NB4 (cell line): ENCODE measurements around the gene CMIP.
A peak's percentile ranks its signal among the peaks of the same experiment; 100 is the strongest.

Experiments
- DNase-seq: peaks from one replicate; pipeline ENCODE4 v3.0.0; 2010; ENCODE audit warnings: low read depth
- H3K4me3 ChIP-seq: one replicate; pipeline ENCODE4 v1.5.1; 2011; ENCODE audit warnings: mild to moderate bottlenecking, low read depth, low read length, moderate library complexity
- CTCF ChIP-seq: IDR thresholded peaks from one replicate; pipeline ENCODE4 v1.5.1; 2012; ENCODE audit warnings: low read depth, low read length
- MYC ChIP-seq: IDR thresholded peaks from 2 replicates; pipeline ENCODE4 v1.6.1; 2011; ENCODE audit warnings: low read depth, low read length
- POLR2A ChIP-seq: IDR thresholded peaks from 2 replicates; pipeline ENCODE4 v1.6.1; 2011; ENCODE audit warnings: mild to moderate bottlenecking; ENCODE audit not compliant: insufficient read length; ENCODE audit errors: extremely low read depth
- TF ChIP-seq, protein P1 (sequence below): IDR thresholded peaks from 2 replicates; pipeline ENCODE4 v1.6.1; 2011; ENCODE audit warnings: low read depth, low read length

The CMIP gene

GRCh38 chr16:81614171-81614570, 169.6 kb downstream of the CMIP start:
- TF ChIP-seq MYC (no peak), CTCF (no peak), POLR2A (no peak)
- TF ChIP-seq, protein P1, sequence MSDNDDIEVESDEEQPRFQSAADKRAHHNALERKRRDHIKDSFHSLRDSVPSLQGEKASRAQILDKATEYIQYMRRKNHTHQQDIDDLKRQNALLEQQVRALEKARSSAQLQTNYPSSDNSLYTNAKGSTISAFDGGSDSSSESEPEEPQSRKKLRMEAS = no peak
- DNase-seq = no peak

DNA sequence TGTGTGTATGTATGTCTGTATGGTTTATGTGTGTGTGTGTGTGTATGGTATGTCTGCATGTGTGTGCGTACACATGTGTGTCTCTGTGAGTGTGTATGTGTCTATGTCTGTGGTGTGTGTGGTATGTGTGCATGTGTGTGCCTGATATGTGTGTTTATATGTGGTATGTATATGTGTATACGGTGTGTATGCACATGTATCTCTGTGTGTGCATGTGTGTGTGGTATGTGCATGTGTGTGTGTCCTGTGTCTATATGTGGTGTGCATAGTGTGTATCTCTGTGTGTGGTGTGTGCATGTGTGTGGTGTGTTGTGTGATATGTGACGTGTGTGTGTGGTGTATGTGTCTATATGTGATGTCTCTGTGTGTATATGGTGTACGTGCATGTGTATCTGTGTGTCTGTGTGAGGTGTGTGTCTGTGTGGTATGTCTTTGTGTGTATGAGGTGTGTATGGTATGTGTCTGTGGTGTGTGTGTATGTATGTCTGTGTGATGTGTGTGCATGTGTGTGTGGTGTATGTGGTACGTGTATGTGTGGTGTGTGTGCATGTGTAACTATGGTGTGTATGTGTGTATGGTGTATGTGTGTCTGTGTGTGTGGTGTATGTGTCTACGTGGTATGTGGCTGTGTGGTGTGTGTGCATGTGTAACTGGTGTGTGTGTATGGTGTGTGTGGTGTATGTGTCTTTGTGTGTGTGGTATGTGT, 170.2 kb downstream of the CMIP start:
- TF ChIP-seq, protein P1 = no peak
- TF ChIP-seq CTCF = no peak
- no peak for TF ChIP-seq POLR2A
- TF ChIP-seq MYC = no peak
- H3K4me3 ChIP-seq = no peak overlapping the region
- no peak for DNase-seq

More at GRCh38 chr16:81614171-81614570, 169.6 kb downstream of the CMIP start:
- no peak overlapping the region for H3K4me3 ChIP-seq

- no peak overlapping the region for H3K4me3 ChIP-seq
- no peak for DNase-seq
- TF ChIP-seq, protein P1 = no peak
- TF ChIP-seq MYC (no peak), POLR2A (no peak), CTCF (no peak)
Measured at GRCh38 chr16:81615411-81615810, 170.8 kb downstream of the CMIP start.

- no peak overlapping the region for H3K4me3 ChIP-seq
- DNase-seq = no peak
- TF ChIP-seq POLR2A (no peak), CTCF (no peak), MYC (no peak)
- TF ChIP-seq, protein P1 = no peak
Measured at GRCh38 chr16:81615833-81616232, 171.2 kb downstream of the CMIP start.

GRCh38 chr16:81616321-81617020, 171.9 kb downstream of the CMIP start:
- no peak for TF ChIP-seq MYC
- TF ChIP-seq CTCF = no peak
- TF ChIP-seq, protein P1 = no peak
- no peak for TF ChIP-seq POLR2A
- peak; percentile 77 for DNase-seq
- no peak overlapping the region for H3K4me3 ChIP-seq
